A172 (cell line): Measurements from ENCODE around the gene KCNQ1. TPM values are rescaled to one million over a fixed set of nuclear protein-coding genes. Genes with fewer than 3 reads are reported as not detected.

Experiments
- DNase-seq: peaks from one replicate; pipeline ENCODE4 v3.0.0-alpha.2; 2015; ENCODE audit warnings: low spot score
- total RNA-seq: library from RNA; depleted of rRNA; stranded (reverse); fragments of >200 nt; shearing (Covaris generic); gene quantifications from 2 replicates; pipeline ENCODE4 v1.2.3, GENCODE V29; 2014

KCNQ1 gene
- total RNA-seq, 1 experiment from 2014 or later: 3.5 TPM

- DNase-seq: no peak
These were observed 330.3 kb downstream of the KCNQ1 start for GRCh38 chr11:2775083-2775625.

- no peak for DNase-seq
These were observed 331.0 kb downstream of the KCNQ1 start for GRCh38 chr11:2775626-2776350.

- DNase-seq: no peak
These were observed 331.7 kb downstream of the KCNQ1 start for GRCh38 chr11:2776351-2777061.

GRCh38 chr11:2777386-2777785 lies 332.6 kb downstream of the KCNQ1 start:
- peak; percentile 77 for DNase-seq

- DNase-seq: peak; percentile 27
These were observed 333.2 kb downstream of the KCNQ1 start for GRCh38 chr11:2777871-2778629.

GRCh38 chr11:2778630-2779498 lies 334.1 kb downstream of the KCNQ1 start:
- peak; percentile 89 for DNase-seq

GRCh38 chr11:2779499-2779980 lies 334.7 kb downstream of the KCNQ1 start:
- no peak for DNase-seq

- DNase-seq: no peak
These were observed 335.4 kb downstream of the KCNQ1 start for GRCh38 chr11:2779981-2780849.

- no peak for DNase-seq
These were observed 336.1 kb downstream of the KCNQ1 start for GRCh38 chr11:2780850-2781407.

- no peak for DNase-seq
These were observed 336.8 kb downstream of the KCNQ1 start for GRCh38 chr11:2781408-2782274.

GRCh38 chr11:2782769-2783168 lies 338.0 kb downstream of the KCNQ1 start:
- DNase-seq: no peak

GRCh38 chr11:2783536-2784082 lies 338.8 kb downstream of the KCNQ1 start:
- no peak for DNase-seq

GRCh38 chr11:2787816-2788167 lies 343.0 kb downstream of the KCNQ1 start:
- DNase-seq: no peak

GRCh38 chr11:2788168-2789071 lies 343.6 kb downstream of the KCNQ1 start:
- DNase-seq: no peak

GRCh38 chr11:2789331-2789730 lies 344.5 kb downstream of the KCNQ1 start:
- DNase-seq: no peak

- no peak for DNase-seq
These were observed 345.2 kb downstream of the KCNQ1 start for GRCh38 chr11:2789791-2790567.

GRCh38 chr11:2790568-2790921 lies 345.7 kb downstream of the KCNQ1 start:
- DNase-seq: no peak
